Large intestine (tissue), 3 donors: Measurements from ENCODE around the gene RBBP7. TPM values are rescaled to one million over a fixed set of nuclear protein-coding genes. Genes with fewer than 3 reads are reported as not detected.

Experiments used
- DNase-seq, 2 donors: peaks; one replicate each; pipeline versions ENCODE4 v3.0.0 to v3.0.0-alpha.2; 2013
- H3K27ac ChIP-seq: one replicate; pipeline ENCODE4 v1.5.1; 2013; ENCODE audit warnings: low read length
- H3K27me3 ChIP-seq: 2 replicates; pipeline ENCODE4 v1.6.1; 2013; ENCODE audit warnings: low read length; ENCODE audit not compliant: control insufficient read depth, insufficient read depth
- H3K36me3 ChIP-seq: 2 replicates; pipeline ENCODE4 v1.6.1; 2013; ENCODE audit warnings: low read length; ENCODE audit not compliant: control insufficient read depth, insufficient read depth
- H3K4me1 ChIP-seq: one replicate; pipeline ENCODE4 v1.6.1; 2013; ENCODE audit warnings: low read length; ENCODE audit not compliant: control insufficient read depth, insufficient read depth
- H3K4me3 ChIP-seq: one replicate; pipeline ENCODE4 v1.5.1; 2013; ENCODE audit warnings: low read length
- H3K9me3 ChIP-seq: one replicate; pipeline ENCODE4 v1.6.1; 2013; ENCODE audit warnings: mild to moderate bottlenecking, low read depth, low read length, moderate library complexity; ENCODE audit not compliant: control insufficient read depth
- WGBS: methylation state at CpG from one replicate; pipeline ENCODE4 v1.1.5; 2013; ENCODE audit warnings: low lambda C conversion rate; ENCODE audit not compliant: insufficient coverage; 5-methylcytosine and 5-hydroxymethylcytosine counted together
- polyA plus RNA-seq: library from polyadenylated mRNA; unstranded; fragments of 120-200 nt; gene quantifications from one replicate; pipeline ENCODE4 v1.2.1, GENCODE V29; 2013

RBBP7 gene
- polyA plus RNA-seq, 1 donor = 132 TPM

DNA sequence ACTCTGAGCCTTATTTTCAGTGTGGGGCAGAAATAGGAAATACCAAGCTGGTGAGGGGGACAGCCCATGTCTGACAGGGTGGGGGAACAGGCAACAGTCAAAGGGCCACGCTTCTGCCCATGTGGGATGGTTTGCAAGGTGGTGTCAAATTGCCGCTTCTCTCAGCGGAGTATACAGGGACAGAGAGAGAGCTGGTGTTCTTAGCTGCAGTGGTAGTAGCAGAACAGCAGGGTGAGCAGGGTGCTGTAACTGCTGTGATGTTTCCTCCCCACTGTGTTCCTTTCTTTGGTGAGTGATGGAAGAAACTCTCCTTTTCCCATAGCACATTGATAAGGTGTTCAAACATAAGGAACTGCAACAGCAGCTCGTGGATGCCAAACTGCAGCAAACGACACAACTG lies 37.9 kb downstream of the RBBP7 start:
- no peaks in the 10 kb centered on the region for H3K27me3 ChIP-seq
- no peak for DNase-seq
- peaks cover 34% of the 10 kb centered on the region for H3K36me3 ChIP-seq
- H3K4me1 ChIP-seq = peaks cover 2% of the 10 kb centered on the region
- H3K27ac ChIP-seq = no peak overlapping the region
- H3K4me3 ChIP-seq = no peak overlapping the region
- H3K9me3 ChIP-seq = no peaks in the 10 kb centered on the region
- no CpG with 5 or more reads among the region's 5 CpGs for WGBS

DNA sequence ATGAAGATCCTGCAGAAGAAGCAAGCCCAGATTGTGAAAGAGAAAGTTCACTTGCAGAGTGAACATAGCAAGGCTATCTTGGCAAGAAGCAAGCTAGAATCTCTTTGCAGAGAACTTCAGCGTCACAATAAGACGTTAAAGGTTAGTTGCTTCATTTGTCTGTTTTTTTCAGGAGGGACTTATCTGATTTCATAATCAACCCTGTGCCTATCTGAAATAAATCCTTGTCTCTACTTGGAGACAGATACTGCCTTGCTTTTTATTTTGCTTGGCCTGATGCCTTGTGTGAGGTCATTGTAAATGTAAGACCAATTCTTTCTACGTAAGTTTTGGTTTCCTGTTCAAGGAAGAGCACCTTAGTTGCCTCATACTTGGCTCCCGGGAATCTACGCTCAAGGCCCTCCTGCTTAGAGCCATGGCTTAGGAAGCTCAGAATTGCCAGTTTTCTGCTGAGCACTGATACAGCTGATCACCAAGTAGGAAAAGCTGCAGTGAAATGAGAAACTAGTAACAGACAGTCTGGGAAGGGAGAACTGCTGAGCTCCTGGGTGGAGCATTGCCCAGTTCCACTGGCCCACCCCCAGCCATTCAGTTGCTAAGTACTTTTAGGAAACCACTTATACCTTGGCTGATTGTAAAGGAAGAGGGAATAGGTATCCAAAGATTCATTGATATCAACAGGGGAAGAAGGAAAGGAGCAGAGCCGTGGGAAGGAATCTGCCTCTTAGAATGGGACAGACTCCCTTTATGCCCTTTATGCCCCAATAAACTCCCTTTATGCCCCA lies 41.8 kb downstream of the RBBP7 start:
- H3K36me3 ChIP-seq = peaks cover 20% of the 10 kb centered on the region
- DNase-seq = peak in 1 of 2 donors; percentile 11
- H3K9me3 ChIP-seq = no peaks in the 10 kb centered on the region
- H3K27ac ChIP-seq = no peak overlapping the region
- no peak overlapping the region for H3K4me3 ChIP-seq
- peaks cover 2% of the 10 kb centered on the region for H3K4me1 ChIP-seq
- H3K27me3 ChIP-seq = no peaks in the 10 kb centered on the region
- no CpG with 5 or more reads among the region's 6 CpGs for WGBS

DNA sequence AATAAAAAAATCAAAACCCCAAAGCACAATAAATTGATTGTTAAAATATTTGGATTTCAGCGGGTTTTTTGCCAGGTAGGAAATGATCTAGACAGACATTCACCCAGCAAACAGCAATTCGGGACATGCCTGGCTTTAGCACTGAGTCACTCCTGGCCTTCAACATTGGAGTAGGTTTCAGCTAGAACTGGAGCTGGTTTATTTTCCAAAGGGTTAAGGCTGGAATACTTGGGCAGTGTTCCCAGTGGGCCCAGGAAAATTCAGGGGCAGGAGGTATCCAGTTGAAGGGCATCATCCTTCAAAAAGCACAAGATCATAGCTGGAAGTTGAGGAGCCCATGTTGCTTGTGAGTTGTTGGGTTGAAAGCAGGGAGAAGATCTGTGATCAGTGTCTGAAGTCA lies 42.9 kb downstream of the RBBP7 start:
- no peaks in the 10 kb centered on the region for H3K27me3 ChIP-seq
- no peak overlapping the region for H3K27ac ChIP-seq
- no CpG with 5 or more reads among the region's 2 CpGs for WGBS
- H3K9me3 ChIP-seq = no peaks in the 10 kb centered on the region
- peaks cover 18% of the 10 kb centered on the region for H3K36me3 ChIP-seq
- no peak overlapping the region for H3K4me3 ChIP-seq
- peaks cover 2% of the 10 kb centered on the region for H3K4me1 ChIP-seq
- no peak for DNase-seq

DNA sequence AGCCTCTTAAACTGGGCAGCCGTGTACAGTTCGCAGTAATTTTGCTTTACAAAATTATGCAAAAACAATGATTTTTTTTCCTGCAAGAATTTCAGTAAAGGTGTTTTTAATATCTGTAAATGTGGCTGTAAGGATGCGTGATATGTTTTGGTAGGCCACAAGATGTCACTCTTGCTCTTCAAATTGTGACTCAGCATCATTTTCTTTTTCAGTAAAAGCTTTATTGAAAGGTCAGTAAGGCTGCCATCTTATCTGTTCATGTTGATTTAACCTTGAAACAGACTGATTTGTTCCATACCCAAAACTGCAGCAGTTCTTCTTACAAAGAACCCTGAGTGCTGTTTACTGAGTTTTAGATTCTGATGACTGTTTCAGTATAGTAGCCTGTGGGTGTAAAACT lies 44.0 kb downstream of the RBBP7 start:
- peak in 1 of 2 donors; percentile 20 for DNase-seq
- Histone ChIP-seq H3K9me3 (no peaks in the 10 kb centered on the region), H3K4me3 (no peak overlapping the region), H3K27ac (no peak overlapping the region), H3K4me1 (peaks cover 2% of the 10 kb centered on the region), H3K27me3 (no peaks in the 10 kb centered on the region), H3K36me3 (peaks cover 16% of the 10 kb centered on the region)
- WGBS = no CpG with 5 or more reads among the region's 3 CpGs

DNA sequence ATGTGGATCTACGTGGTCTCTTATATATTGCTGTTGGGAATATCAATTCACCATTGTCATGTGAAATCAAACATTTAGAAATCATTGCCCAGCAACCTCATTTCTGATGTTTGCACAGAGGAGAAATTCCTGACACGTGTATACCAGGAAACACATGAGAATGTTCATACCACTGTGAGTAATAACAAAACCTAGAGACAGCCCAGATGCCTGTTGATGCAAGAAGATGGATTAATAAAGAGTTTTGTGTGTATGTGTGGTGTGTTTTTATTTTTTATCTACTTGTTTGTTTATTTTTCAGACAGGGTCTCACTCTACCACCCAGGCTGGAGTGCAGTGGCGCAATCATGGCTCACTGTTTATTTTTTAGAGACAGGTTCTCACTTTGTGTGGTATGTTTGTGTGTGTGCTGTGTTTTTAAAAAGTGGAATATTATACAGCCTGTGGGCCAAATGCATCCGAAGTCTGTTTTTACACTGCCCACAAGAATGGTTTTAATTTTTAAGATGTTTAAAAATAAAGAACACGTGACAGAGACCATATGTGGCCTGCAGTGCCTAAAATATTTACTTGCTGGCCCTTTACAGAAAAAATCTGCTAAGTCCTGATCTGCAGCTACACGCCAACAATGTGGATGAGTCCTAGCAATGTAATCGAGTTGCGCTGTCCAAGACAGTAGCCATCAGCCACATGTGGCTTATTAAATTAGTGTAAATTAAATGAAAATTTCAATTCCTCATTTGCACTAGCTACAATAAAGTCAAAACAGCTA lies 44.7 kb downstream of the RBBP7 start:
- Histone ChIP-seq H3K9me3 (no peaks in the 10 kb centered on the region), H3K4me1 (peaks cover 2% of the 10 kb centered on the region), H3K27me3 (no peaks in the 10 kb centered on the region), H3K27ac (no peak overlapping the region), H3K36me3 (peaks cover 17% of the 10 kb centered on the region), H3K4me3 (no peak overlapping the region)
- no peak for DNase-seq
- no CpG with 5 or more reads among the region's 8 CpGs for WGBS

DNA sequence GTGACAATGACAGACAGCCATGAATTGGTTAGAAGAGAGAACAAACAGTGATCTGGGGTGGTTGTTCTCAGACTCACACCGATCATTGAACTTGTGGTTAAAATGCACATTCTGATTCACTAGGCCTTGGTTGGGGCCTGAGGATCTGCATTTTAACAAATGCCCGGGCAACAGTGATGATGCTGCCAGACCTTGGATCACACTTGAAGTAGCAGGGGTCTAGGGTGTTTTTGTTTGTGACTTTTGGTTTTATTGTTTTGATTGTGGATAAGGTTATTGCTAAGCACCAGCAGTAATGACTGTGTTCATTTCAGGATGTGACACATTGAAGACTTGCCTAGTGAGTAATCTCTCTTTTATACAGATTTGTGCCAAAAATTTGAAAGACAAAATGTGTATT lies 47.4 kb downstream of the RBBP7 start:
- no peaks in the 10 kb centered on the region for H3K9me3 ChIP-seq
- peaks cover 9% of the 10 kb centered on the region for H3K36me3 ChIP-seq
- H3K4me1 ChIP-seq = no peaks in the 10 kb centered on the region
- DNase-seq = no peak
- H3K27ac ChIP-seq = no peak overlapping the region
- H3K4me3 ChIP-seq = no peak overlapping the region
- WGBS = no CpG with 5 or more reads among the region's 2 CpGs
- no peaks in the 10 kb centered on the region for H3K27me3 ChIP-seq

DNA sequence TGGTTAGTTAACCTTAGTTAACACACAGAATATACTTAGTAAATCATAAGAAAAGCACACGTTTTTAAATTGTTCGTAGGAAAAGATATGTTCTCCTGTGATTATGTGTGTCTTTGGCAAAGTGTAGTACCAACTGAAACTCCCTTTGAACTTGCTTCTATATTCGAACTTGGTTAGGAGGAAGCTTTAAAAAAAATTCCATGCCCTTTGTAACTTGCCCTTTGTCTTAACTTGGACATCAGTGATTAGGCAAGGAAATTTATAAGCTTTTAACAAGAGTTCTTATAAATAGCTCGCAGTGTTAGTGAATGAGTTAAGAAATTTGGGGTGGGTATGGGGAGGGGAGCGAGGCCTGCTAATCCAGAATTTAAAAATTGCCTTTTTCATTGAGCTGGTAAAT lies 50.5 kb downstream of the RBBP7 start:
- Histone ChIP-seq H3K4me1 (no peaks in the 10 kb centered on the region), H3K36me3 (peaks cover 9% of the 10 kb centered on the region), H3K27ac (peak overlapping the region; percentile 68), H3K9me3 (no peaks in the 10 kb centered on the region), H3K27me3 (no peaks in the 10 kb centered on the region), H3K4me3 (no peak overlapping the region)
- peak in 1 of 2 donors; percentile 55 for DNase-seq
- no CpG with 5 or more reads among the region's 5 CpGs for WGBS

DNA sequence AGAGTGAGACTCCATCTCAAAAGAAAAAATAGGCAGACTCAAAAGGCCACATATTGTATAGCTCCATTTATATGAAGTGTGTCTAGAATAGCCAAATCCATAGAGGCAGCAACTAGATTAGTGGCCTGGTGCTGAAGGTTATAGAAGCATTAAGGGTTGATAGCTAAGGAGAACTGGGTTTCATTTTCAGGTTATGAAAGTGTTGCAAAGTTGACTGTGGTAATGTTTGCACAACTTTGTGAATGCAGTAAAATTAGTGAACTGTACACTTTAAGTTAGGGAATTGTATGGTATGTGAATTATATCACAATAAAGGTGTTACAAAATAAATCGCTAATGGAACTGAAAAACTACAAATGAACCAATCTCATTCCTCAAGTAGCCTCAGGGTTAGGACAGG lies 55.6 kb downstream of the RBBP7 start:
- H3K27me3 ChIP-seq = no peaks in the 10 kb centered on the region
- no peaks in the 10 kb centered on the region for H3K9me3 ChIP-seq
- no peak overlapping the region for H3K4me3 ChIP-seq
- H3K27ac ChIP-seq = no peak overlapping the region
- no CpG with 5 or more reads among the region's 1 CpG for WGBS
- H3K4me1 ChIP-seq = no peaks in the 10 kb centered on the region
- DNase-seq = peak in 1 of 2 donors; percentile 23
- H3K36me3 ChIP-seq = peaks cover 5% of the 10 kb centered on the region

DNA sequence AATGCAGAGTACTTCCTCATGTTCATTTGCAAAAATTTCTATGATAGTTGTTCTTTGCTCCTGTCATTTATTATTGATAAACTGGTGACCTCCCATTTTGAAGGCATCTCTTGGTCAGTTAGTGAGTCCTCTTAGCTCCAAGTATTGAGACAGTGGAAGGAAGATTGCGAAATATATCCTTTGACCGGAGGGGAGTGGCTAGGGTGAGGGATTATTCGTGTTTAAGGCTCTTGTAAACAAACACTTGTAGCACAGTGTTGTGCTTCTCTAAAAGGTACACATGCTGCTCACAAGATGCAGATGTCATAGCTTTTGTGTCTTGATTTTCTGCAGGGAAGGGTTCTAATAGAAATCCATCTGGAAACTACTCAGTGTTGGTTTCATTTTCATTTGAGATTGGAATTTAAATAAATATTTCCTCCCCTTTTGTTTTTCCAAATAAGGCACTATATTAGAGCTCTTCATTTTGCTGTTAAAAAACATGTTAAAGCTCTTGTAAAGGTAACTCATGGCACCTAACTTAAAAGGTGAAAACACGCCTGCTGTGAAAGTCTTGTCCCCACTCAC lies 62.1 kb downstream of the RBBP7 start:
- Histone ChIP-seq H3K9me3 (no peaks in the 10 kb centered on the region), H3K36me3 (peaks cover under 1% of the 10 kb centered on the region), H3K27ac (peak overlapping the region; percentile 62), H3K4me1 (peaks cover 2% of the 10 kb centered on the region), H3K4me3 (peak overlapping the region; percentile 16), H3K27me3 (no peaks in the 10 kb centered on the region)
- no CpG with 5 or more reads among the region's 4 CpGs for WGBS
- DNase-seq = peak; percentile 49 to 68

DNA sequence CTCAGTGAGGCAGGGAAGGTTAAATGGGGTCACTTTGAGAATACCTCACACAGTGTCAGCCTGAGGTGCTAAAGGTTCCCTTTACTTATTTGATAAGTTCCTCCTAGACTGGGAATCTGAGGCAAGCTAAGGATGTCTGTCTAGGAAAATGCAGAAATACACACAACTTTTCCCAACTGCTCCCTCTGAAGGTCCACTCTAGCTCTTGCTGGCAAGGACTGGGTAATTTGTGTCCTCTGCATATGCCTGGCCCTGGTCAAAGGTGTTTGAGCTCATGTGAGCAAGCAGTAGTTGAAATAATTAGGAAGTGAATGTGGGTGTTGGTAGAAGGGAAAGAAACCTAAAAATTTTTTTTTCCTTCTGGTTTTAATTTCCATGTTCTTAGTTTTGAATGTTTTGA lies 62.6 kb downstream of the RBBP7 start:
- Histone ChIP-seq H3K4me3 (no peak overlapping the region), H3K27ac (peak overlapping the region; percentile 62), H3K27me3 (no peaks in the 10 kb centered on the region), H3K36me3 (no peaks in the 10 kb centered on the region), H3K9me3 (no peaks in the 10 kb centered on the region), H3K4me1 (peaks cover 2% of the 10 kb centered on the region)
- peak in 1 of 2 donors; percentile 17 for DNase-seq
